ENCODE results near the gene NUP153.

NUP153 gene

DNA sequence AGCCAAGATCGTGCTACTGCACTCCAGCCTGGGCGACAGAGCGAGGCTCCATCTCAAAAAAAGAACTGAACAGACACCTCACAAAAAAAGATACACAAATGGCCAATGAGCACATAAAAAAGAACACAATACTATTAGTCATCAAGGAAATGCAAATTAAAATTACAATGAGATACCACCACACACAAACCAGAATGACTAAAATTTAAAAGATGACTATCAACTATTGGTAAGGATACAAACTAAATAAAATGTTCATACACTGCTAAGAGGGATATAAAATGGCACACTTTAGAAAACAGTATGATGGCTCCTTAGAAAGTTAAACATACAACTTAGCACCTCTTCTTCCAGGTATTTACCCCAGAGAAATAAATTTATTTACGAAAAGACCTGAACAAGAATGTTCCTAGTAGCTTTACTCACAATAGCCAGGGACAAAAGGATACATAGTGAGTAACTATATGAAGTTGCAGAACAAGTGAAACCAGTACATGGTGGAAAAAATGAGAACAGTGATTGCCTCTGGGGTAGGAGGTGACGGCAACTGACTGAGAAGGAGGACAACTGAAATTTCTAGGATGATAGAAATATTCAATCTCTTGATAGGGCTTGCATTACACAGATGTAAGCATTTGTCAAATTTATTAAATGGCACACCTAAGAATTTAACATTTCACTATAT, 53.4 kb downstream of the NUP153 start:
- H3K4me1 ChIP-seq (ENCODE audit: insufficient read depth, low read length): no peaks in the 10 kb centered on the region
- no peak overlapping the region for H3K27ac ChIP-seq (ENCODE audit: low read depth, low read length)
- no peaks in the 10 kb centered on the region for H3K9me3 ChIP-seq (ENCODE audit: low read length)
- H3K27me3 ChIP-seq (ENCODE audit: control insufficient read depth in 1 of 2, insufficient read depth in 2 of 2, low read length in 2 of 2): no peaks in the 10 kb centered on the region
- H3K9ac ChIP-seq (ENCODE audit: low read length): no peak overlapping the region
- peaks cover 16% of the 10 kb centered on the region for H3K36me3 ChIP-seq (ENCODE audit: insufficient read depth, low read length)
- no peak overlapping the region for H3K4me3 ChIP-seq (ENCODE audit: low read depth in 1 of 2, low read length in 2 of 2)

DNA sequence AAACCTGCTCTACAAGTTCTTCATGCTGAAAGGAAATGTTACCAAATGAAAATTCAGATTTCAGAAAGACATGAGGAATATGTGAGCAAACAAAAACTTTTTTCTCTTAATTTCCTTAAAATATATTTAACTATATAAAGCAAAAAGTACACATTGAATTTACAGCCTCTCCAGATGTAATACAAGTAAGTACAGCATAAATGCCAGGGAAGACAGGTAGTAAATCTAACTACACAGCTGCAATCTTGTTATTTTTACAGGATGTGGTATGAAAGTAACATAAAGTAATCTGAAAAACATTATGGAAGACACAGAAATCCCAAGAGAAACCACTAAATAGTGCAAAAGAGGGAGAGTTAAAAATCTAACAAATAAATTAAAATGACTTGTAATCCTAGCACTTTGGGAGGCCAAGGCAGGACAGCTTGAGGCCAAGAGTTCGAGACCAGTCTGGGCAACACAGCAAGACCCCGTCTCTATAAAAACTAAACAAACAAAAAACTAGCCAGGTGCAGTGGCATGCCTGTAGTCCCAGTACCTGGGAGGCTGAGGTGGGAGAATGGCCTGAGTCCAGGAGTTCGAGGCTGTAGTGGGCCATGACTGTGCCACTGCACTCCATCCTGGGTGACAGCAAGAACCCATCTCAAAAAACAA, 55.9 kb downstream of the NUP153 start:
- H3K36me3 ChIP-seq (ENCODE audit: insufficient read depth, low read length): peaks cover 29% of the 10 kb centered on the region
- no peak overlapping the region for H3K9ac ChIP-seq (ENCODE audit: low read length)
- H3K27me3 ChIP-seq (ENCODE audit: control insufficient read depth in 1 of 2, insufficient read depth in 2 of 2, low read length in 2 of 2): no peaks in the 10 kb centered on the region

DNA sequence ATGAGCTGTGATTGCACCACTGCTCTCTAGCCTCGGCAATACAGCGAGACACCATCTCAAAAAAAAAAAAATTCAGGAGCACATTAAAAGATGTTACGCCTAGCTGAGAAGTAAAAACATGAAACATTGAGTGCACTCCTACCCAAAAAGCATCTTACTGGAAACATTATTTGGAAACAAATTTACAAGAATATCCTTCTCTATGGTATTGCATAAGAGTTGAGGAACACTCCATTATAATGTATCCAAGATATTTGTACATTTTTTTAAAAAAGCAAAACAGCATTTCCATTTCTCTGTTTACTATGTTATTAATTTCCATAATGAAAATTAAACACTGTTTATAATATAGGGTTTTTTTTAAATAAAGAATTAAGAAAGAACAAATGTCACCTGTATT, 58.0 kb downstream of the NUP153 start:
- no peaks in the 10 kb centered on the region for H3K4me1 ChIP-seq (ENCODE audit: insufficient read depth, low read length)
- H3K4me3 ChIP-seq (ENCODE audit: low read depth in 1 of 2, low read length in 2 of 2): no peak overlapping the region
- H3K36me3 ChIP-seq (ENCODE audit: insufficient read depth, low read length): peaks cover 37% of the 10 kb centered on the region
- H3K27ac ChIP-seq (ENCODE audit: low read depth, low read length): no peak overlapping the region
- no peaks in the 10 kb centered on the region for H3K27me3 ChIP-seq (ENCODE audit: control insufficient read depth in 1 of 2, insufficient read depth in 2 of 2, low read length in 2 of 2)
- no peak overlapping the region for H3K9ac ChIP-seq (ENCODE audit: low read length)
- H3K9me3 ChIP-seq (ENCODE audit: low read length): no peaks in the 10 kb centered on the region

More for the DNA sequence above, 55.9 kb downstream of the NUP153 start:
- Histone ChIP-seq H3K9me3 (ENCODE audit: low read length) (no peaks in the 10 kb centered on the region), H3K27ac (ENCODE audit: low read depth, low read length) (no peak overlapping the region), H3K4me3 (ENCODE audit: low read depth in 1 of 2, low read length in 2 of 2) (no peak overlapping the region), H3K4me1 (ENCODE audit: insufficient read depth, low read length) (no peaks in the 10 kb centered on the region)

DNA sequence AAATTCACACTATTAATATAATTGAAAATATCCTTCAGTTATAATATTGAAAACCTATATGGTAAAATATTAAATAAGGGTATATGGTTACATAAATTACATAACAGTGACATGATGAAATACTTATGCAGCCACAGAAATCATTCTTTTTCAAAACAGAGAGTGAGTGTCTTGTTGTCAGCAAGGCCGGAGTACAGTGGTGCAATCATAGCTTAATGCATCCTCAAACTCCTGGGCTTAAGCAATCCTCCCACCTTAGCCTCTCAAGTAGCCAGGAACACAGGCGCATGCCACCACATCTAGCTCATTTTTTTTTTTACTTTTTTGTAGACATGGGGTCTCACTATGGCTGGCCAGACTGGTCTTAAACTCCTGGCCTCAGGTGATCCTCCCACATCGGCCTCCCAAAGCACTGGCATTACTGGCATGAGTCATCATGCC, 66.2 kb downstream of the NUP153 start:
- Histone ChIP-seq H3K9ac (ENCODE audit: low read length) (no peak overlapping the region), H3K27ac (ENCODE audit: low read depth, low read length) (no peak overlapping the region), H3K27me3 (ENCODE audit: control insufficient read depth in 1 of 2, insufficient read depth in 2 of 2, low read length in 2 of 2) (no peaks in the 10 kb centered on the region), H3K4me3 (ENCODE audit: low read depth in 1 of 2, low read length in 2 of 2) (no peak overlapping the region), H3K36me3 (ENCODE audit: insufficient read depth, low read length) (peaks cover 43% of the 10 kb centered on the region), H3K9me3 (ENCODE audit: low read length) (no peaks in the 10 kb centered on the region), H3K4me1 (ENCODE audit: insufficient read depth, low read length) (no peaks in the 10 kb centered on the region)

DNA sequence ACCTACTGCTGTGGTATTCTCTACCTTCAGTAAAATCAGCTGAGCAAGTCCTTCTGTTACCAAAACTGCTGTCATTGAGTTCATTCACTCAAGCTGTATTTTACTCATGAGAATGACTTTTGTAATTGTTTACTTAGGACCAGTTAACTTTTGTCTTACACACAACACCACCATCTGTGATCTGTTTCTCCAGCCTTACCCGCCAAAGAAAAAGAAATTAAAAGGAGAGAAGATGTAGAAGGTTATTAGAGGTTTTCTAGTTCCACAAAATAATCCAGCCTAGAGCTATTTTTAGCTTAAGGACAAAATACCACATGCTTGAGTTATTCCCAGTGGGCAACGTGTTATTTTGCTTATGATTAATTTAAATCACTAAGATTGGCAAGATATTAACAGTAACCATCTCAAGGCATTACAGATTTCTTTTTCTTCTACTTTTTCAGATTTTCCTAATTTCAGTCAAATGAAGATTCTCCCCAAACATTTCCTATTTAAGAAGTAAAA, 68.5 kb downstream of the NUP153 start:
- H3K4me1 ChIP-seq (ENCODE audit: insufficient read depth, low read length): no peaks in the 10 kb centered on the region
- H3K9ac ChIP-seq (ENCODE audit: low read length): no peak overlapping the region
- no peak overlapping the region for H3K4me3 ChIP-seq (ENCODE audit: low read depth in 1 of 2, low read length in 2 of 2)
- H3K27me3 ChIP-seq (ENCODE audit: control insufficient read depth in 1 of 2, insufficient read depth in 2 of 2, low read length in 2 of 2): no peaks in the 10 kb centered on the region
- H3K9me3 ChIP-seq (ENCODE audit: low read length): no peaks in the 10 kb centered on the region
- H3K36me3 ChIP-seq (ENCODE audit: insufficient read depth, low read length): peaks cover 35% of the 10 kb centered on the region
- no peak overlapping the region for H3K27ac ChIP-seq (ENCODE audit: low read depth, low read length)

DNA sequence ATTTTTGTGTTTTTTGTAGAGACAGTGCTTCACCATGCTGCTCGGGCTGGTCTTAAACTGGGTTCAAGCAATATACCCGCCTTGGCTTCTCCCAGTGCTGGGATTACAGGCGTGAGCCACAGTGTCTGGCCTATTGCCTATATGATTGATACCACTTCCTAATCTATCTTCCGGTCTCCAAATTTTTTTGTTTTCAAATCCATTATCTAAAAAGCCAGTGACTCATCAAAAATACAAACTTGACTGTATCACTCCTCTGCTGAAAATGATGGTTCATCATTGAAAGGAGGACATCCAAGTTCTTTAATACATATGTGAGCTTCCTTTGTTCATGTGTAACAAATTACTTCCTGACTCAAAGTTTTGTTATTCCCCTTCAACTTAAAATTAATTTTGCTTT, 71.2 kb downstream of the NUP153 start:
- Histone ChIP-seq H3K4me3 (ENCODE audit: low read depth in 1 of 2, low read length in 2 of 2) (no peak overlapping the region), H3K27me3 (ENCODE audit: control insufficient read depth in 1 of 2, insufficient read depth in 2 of 2, low read length in 2 of 2) (no peaks in the 10 kb centered on the region), H3K27ac (ENCODE audit: low read depth, low read length) (no peak overlapping the region), H3K36me3 (ENCODE audit: insufficient read depth, low read length) (peaks cover 34% of the 10 kb centered on the region), H3K9me3 (ENCODE audit: low read length) (no peaks in the 10 kb centered on the region), H3K9ac (ENCODE audit: low read length) (no peak overlapping the region), H3K4me1 (ENCODE audit: insufficient read depth, low read length) (no peaks in the 10 kb centered on the region)

DNA sequence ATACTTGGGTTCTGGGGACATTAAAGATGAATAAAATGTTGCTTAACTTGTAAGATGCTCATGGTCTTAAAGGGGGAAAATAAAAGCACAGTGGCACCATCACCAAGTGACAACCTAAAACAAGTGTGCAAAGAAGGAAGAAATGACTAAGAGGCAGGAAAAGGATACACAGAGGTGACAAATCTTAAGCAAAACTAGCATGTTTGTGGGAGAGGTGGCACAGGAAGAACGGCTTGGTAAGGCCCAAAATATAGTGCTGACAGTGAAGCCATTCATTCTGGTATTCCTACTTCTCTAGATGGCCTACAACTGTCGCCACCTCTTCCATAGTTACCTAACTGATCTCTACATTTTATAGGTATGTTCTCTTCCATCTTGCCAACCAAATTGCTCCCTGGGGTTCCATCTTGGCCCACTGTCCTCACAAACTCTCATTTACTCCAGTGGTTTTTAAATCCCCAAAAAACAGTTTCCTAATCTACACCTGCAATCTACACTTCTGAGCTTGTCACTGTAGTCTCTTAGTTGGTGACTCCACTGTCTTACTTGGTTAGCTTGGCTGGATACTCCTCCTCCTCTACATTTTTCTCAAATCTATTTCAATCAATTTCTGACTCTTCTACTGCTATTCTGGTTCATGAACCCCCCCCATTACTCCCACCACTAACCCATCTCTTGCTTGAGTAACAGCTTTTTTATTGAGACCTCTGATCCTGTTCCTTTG, 73.1 kb downstream of the NUP153 start:
- no peaks in the 10 kb centered on the region for H3K9me3 ChIP-seq (ENCODE audit: low read length)

DNA sequence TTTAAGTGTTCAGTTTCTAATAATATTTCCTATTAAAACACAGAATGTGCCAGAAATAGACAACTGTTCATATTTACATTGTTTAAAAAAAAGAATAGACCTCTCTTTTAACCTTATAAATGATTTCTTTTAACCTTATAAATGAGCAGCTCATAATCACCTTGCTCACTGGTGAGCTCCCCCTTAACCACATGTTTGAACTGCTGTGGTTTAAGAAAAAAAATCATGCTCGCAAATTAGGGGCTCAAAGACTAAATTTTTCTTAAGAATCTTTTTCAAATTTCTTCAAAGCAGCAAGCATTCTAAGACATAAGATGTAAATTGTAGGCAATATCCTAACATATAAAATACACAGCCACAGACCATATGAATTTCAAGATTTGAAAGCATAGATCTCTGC, 73.8 kb downstream of the NUP153 start:
- H3K27me3 ChIP-seq (ENCODE audit: control insufficient read depth in 1 of 2, insufficient read depth in 2 of 2, low read length in 2 of 2): no peaks in the 10 kb centered on the region
- no peak overlapping the region for H3K27ac ChIP-seq (ENCODE audit: low read depth, low read length)
- H3K36me3 ChIP-seq (ENCODE audit: insufficient read depth, low read length): peaks cover 39% of the 10 kb centered on the region
- H3K9me3 ChIP-seq (ENCODE audit: low read length): no peaks in the 10 kb centered on the region
- H3K9ac ChIP-seq (ENCODE audit: low read length): no peak overlapping the region
- no peaks in the 10 kb centered on the region for H3K4me1 ChIP-seq (ENCODE audit: insufficient read depth, low read length)
- no peak overlapping the region for H3K4me3 ChIP-seq (ENCODE audit: low read depth in 1 of 2, low read length in 2 of 2)

More for the DNA sequence above, 73.1 kb downstream of the NUP153 start:
- Histone ChIP-seq H3K4me1 (ENCODE audit: insufficient read depth, low read length) (no peaks in the 10 kb centered on the region), H3K36me3 (ENCODE audit: insufficient read depth, low read length) (peaks cover 35% of the 10 kb centered on the region), H3K27ac (ENCODE audit: low read depth, low read length) (no peak overlapping the region), H3K9ac (ENCODE audit: low read length) (no peak overlapping the region), H3K27me3 (ENCODE audit: control insufficient read depth in 1 of 2, insufficient read depth in 2 of 2, low read length in 2 of 2) (no peaks in the 10 kb centered on the region), H3K4me3 (ENCODE audit: low read depth in 1 of 2, low read length in 2 of 2) (no peak overlapping the region)

DNA sequence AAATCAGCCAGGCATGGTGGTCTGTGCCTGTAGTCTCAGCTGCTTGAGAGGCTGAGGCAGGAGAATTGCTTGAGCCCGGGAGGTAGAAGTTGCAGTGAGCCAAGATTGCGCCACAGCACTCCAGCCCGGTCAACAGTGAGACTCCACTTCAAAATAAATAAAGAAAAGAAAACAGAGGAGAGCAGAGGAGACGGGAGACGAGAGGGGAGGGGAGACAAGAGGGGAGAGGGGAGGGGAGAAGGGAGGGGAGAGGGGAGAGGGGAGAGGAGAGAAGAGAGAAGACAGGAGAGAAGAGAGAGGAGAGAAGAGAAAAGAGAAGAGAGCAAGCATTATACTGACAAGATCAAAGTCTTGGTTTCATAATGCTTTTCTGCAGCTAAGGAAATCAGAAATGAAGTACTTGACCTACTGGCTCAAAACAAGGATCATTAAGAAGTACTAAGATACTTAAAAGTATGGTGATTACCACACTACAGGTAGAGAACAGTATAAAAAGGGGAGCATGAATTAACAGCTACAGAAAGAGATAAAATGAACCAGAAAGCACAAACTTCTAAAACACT, 76.1 kb downstream of the NUP153 start:
- no peak overlapping the region for H3K27ac ChIP-seq (ENCODE audit: low read depth, low read length)
- H3K4me3 ChIP-seq (ENCODE audit: low read depth in 1 of 2, low read length in 2 of 2): no peak overlapping the region
- H3K4me1 ChIP-seq (ENCODE audit: insufficient read depth, low read length): no peaks in the 10 kb centered on the region
- peaks cover 39% of the 10 kb centered on the region for H3K36me3 ChIP-seq (ENCODE audit: insufficient read depth, low read length)
- H3K9ac ChIP-seq (ENCODE audit: low read length): no peak overlapping the region
- no peaks in the 10 kb centered on the region for H3K27me3 ChIP-seq (ENCODE audit: control insufficient read depth in 1 of 2, insufficient read depth in 2 of 2, low read length in 2 of 2)
- H3K9me3 ChIP-seq (ENCODE audit: low read length): no peaks in the 10 kb centered on the region

DNA sequence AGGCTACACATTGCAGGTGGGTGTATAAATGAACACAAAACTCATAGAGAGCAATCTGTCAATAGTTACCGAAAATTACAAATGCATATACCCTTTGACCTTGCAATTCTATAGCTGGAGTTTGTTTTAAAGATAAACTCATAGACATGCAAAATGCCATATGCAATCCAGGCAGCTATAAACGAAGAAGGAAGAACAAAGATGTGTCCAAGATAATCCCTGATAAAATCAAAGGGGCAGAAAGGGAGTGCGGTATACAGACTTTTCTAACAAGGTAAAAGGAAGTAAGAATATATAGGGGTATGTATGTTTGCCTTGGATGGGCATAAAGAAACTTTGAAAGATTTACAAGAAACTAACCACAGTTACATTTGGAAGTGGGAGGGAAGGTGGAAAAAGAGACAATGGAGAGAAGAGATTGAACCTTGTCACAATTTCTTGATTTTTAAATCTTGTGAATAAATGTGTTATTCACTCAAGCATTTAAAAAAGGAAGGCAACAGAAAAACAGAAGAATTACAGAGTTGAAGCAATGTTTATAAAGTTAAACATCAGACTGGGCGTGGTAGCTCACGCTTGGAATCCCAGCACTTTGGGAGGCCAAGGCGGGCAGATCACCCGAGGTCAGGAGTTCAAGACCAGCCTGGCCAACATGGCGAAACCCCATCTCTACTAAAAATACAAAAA, 76.8 kb downstream of the NUP153 start:
- Histone ChIP-seq H3K36me3 (ENCODE audit: insufficient read depth, low read length) (peaks cover 40% of the 10 kb centered on the region), H3K4me3 (ENCODE audit: low read depth in 1 of 2, low read length in 2 of 2) (no peak overlapping the region), H3K9me3 (ENCODE audit: low read length) (no peaks in the 10 kb centered on the region), H3K4me1 (ENCODE audit: insufficient read depth, low read length) (no peaks in the 10 kb centered on the region), H3K9ac (ENCODE audit: low read length) (no peak overlapping the region), H3K27me3 (ENCODE audit: control insufficient read depth in 1 of 2, insufficient read depth in 2 of 2, low read length in 2 of 2) (no peaks in the 10 kb centered on the region), H3K27ac (ENCODE audit: low read depth, low read length) (no peak overlapping the region)

DNA sequence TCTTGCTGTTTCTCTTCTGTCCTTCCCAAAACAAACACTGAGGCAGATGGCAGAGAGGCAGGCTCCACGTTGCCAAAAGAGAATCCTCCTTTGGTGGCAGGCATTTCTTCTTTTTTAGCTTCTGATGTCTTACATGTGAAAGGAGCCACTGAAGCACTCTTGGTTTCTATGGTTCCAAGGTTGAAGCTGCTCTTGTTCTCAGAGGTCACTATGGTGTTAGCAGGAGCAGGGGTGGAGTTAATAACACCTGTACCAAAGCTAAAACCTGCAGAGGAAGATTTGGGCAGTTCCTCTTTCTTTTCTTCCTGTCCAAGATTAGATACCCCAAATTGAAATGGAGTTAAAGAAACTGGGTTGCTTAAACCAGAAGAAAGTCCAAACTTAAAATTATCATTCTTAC, 77.9 kb downstream of the NUP153 start:
- Histone ChIP-seq H3K9me3 (ENCODE audit: low read length) (no peaks in the 10 kb centered on the region), H3K4me3 (ENCODE audit: low read depth in 1 of 2, low read length in 2 of 2) (no peak overlapping the region), H3K4me1 (ENCODE audit: insufficient read depth, low read length) (no peaks in the 10 kb centered on the region), H3K36me3 (ENCODE audit: insufficient read depth, low read length) (peaks cover 48% of the 10 kb centered on the region), H3K27ac (ENCODE audit: low read depth, low read length) (no peak overlapping the region), H3K9ac (ENCODE audit: low read length) (no peak overlapping the region), H3K27me3 (ENCODE audit: control insufficient read depth in 1 of 2, insufficient read depth in 2 of 2, low read length in 2 of 2) (no peaks in the 10 kb centered on the region)
